ENCODE results near the gene FAM20C.

FAM20C gene

GRCh38 chr7:191981-192649, at the start of gene FAM20C:
Gene FAM20C (plus strand): TSS chr7:192571. CDS start chr7:193200, 629 bp downstream.
- DNase-seq: peak; percentile 7

- no peak for DNase-seq
Observed at GRCh38 chr7:143145-143751, 49.1 kb upstream of the FAM20C start.

GRCh38 chr7:143811-144453, 48.4 kb upstream of the FAM20C start:
- no peak for DNase-seq

- DNase-seq: no peak
Observed at GRCh38 chr7:144454-144826, 47.9 kb upstream of the FAM20C start.

- DNase-seq: no peak
Observed at GRCh38 chr7:145863-146262, 46.5 kb upstream of the FAM20C start.

- no peak for DNase-seq
Observed at GRCh38 chr7:148543-148931, 43.8 kb upstream of the FAM20C start.

GRCh38 chr7:148932-149790, 43.2 kb upstream of the FAM20C start:
- peak; percentile 98 for DNase-seq

- DNase-seq: peak; percentile 6
Observed at GRCh38 chr7:149791-150636, 42.4 kb upstream of the FAM20C start.

GRCh38 chr7:150811-151221, 41.6 kb upstream of the FAM20C start:
- DNase-seq: no peak

GRCh38 chr7:151346-152050, 40.9 kb upstream of the FAM20C start:
- no peak for DNase-seq

- no peak for DNase-seq
Observed at GRCh38 chr7:152702-153391, 39.5 kb upstream of the FAM20C start.

GRCh38 chr7:153604-154003, 38.8 kb upstream of the FAM20C start:
- no peak for DNase-seq

- DNase-seq: no peak
Observed at GRCh38 chr7:154096-154799, 38.1 kb upstream of the FAM20C start.

GRCh38 chr7:155469-155900, 36.9 kb upstream of the FAM20C start:
- DNase-seq: no peak

- DNase-seq: no peak
Observed at GRCh38 chr7:156111-157007, 36.0 kb upstream of the FAM20C start.

GRCh38 chr7:157008-157310, 35.4 kb upstream of the FAM20C start:
- no peak for DNase-seq

- no peak for DNase-seq
Observed at GRCh38 chr7:157771-158625, 34.4 kb upstream of the FAM20C start.

GRCh38 chr7:158771-159170, 33.6 kb upstream of the FAM20C start:
- DNase-seq: no peak

All from CD4-positive, alpha-beta T cell treated with Interleukin-4 for 4 hours (primary cell).